H1 (cell line): ENCODE measurements around the gene ACKR2. TPM values are rescaled to one million over a fixed set of nuclear protein-coding genes. Genes with fewer than 3 reads are reported as not detected.

Source experiments
- BCL11A ChIP-seq, 2 experiments: IDR thresholded peaks; one replicate each; pipeline ENCODE4 v1.6.1; 2011; ENCODE audit warnings: low read depth in 2 of 2, low read length in 2 of 2, mild to moderate bottlenecking in 2 of 2
- CEBPB ChIP-seq: IDR thresholded peaks from 2 replicates; pipeline ENCODE4 v1.6.1; 2012; ENCODE audit warnings: low read depth, low read length
- CTBP2 ChIP-seq: IDR thresholded peaks from 2 replicates; pipeline ENCODE4 v1.7.0; 2011; ENCODE audit warnings: borderline replicate concordance, mild to moderate bottlenecking, moderate library complexity, mixed read lengths, low read length; ENCODE audit not compliant: insufficient read depth, insufficient read length
- GTF2F1 ChIP-seq: IDR thresholded peaks from 2 replicates; pipeline ENCODE4 v1.6.1; 2012; ENCODE audit warnings: low read depth, low read length, improper control_type of control experiment, borderline replicate concordance
- RXRA ChIP-seq: IDR thresholded peaks from 2 replicates; pipeline ENCODE4 v1.6.1; 2011; ENCODE audit warnings: low read depth, mild to moderate bottlenecking, low read length, moderate library complexity; ENCODE audit not compliant: insufficient read depth
- SP1 ChIP-seq: IDR thresholded peaks from 2 replicates; pipeline ENCODE4 v1.6.1; 2011; ENCODE audit warnings: low read depth, low read length
- TEAD4 ChIP-seq: IDR thresholded peaks from 2 replicates; pipeline ENCODE4 v1.6.1; 2012; ENCODE audit warnings: low read depth, low read length, inconsistent platforms, mixed read lengths
- polyA plus RNA-seq, 7 experiments: library from polyadenylated mRNA; depleted of rRNA in 3 of 7; stranded (reverse) in 5 of 7; unstranded in 2 of 7; fragments of >200 nt in 5 of 7; fragments of 200-250 nt in 2 of 7; gene quantifications; 1 replicate in 5 of 7; 2 replicates in 1 of 7; 4 replicates in 1 of 7; pipeline versions ENCODE4 v1.2.1 to v1.2.3, GENCODE V29; 2011 to 2013; ENCODE audit warnings: missing spikeins in 2 of 7, mixed read lengths in 2 of 7
- total RNA-seq: library from RNA; stranded (reverse); fragmentation: NEBNext Ultra II Directional; extraction: Animal tissue kit (Norgen Biotek cat#: 25700); gene quantifications from 2 replicates; pipeline ENCODE4 v1.2.1, GENCODE V29; 2021

The ACKR2 gene
- total and polyA plus RNA-seq, 2 of the 8 experiments (the other 6 are each of a cell fraction or from before 2014, with no cell fraction given): 0.09 to 0.12 TPM

DNA sequence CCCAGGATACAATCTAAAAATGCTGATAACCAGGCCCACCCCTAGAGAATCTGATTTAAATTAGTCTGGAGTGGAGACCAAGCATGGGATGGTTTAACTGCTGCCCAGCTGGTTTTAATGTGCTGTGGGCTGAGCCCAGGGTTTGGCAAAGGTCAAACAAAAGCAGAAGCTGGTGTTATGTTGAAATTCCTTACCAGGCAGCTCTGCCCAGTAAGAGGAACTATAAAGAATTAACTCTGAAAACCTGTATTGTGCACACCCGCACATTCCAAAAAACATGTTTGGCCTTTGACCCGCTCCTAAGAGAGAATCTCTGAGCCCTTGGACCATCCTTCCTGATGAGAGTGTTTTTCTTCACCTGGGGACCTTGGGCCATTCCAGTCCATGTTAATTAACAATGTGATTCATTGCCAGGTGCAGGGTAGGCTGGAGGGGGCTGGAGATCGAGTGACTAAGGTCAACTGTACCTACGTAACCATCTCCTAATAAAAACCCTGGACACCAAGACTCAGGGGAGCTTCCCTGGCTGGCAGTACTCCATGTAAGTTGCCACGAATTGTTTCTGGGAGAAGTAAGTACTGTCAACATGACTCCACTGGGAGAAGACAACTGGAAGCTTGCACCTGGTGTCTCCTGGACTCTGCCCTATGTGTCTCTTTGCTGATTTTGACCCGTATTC lies 47.1 kb upstream of the ACKR2 start (continued):
- TF ChIP-seq BCL11A (IDR thresholded peaks at IDR 0.05; ENCODE audit: low read depth in 2 of 2, low read length in 2 of 2) (no peak), CEBPB (no peak), CTBP2 (no peak), RXRA (no peak), GTF2F1 (no peak), SP1 (no peak), TEAD4 (no peak)
